Measurements from ENCODE around the gene OR10J1. TPM values are rescaled to one million over a fixed set of nuclear protein-coding genes. Genes with fewer than 3 reads are reported as not detected.
"Not testable (repeated sequence)": the region's sequence is repeated elsewhere in the genome, so short reads cannot be mapped to it uniquely, and the experiment has no call there.

OR10J1 gene
- total RNA-seq = not detected

- no peak for DNase-seq
These were observed at the start of gene OR10J1 for GRCh38 chr1:159439422-159439821. TSS of gene OR10J1 (plus strand) at chr1:159439722. CDS start at chr1:159439792, 70 bp downstream.

- DNase-seq = no peak
These were observed 32.7 kb upstream of the OR10J1 start for GRCh38 chr1:159406821-159407220.

DNA sequence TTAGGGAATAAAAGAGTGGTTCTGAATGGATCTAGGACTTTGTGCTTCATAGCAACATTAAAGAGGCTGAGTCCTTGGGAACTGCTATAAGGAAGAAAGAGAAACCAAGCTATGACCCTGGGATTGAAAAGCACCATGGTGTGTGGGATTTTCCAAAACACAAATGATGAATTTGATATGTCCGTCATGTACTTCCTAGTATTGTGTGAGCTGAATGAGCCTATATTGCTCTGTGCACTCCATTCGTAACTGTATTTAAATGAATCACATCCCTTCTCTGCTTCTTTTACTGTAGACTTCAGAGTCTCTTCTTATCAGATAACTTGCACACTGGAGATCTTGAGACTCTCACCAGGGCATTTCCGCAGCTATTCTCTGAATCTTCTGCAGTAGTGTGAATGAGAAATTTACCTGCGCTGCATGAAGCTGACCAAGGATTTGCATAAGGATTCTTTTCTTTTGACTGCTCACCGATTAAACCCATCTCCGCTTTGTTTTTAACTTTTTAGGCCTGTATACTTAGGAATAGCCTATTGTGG, 30.6 kb upstream of the OR10J1 start:
- no peak for DNase-seq

DNA sequence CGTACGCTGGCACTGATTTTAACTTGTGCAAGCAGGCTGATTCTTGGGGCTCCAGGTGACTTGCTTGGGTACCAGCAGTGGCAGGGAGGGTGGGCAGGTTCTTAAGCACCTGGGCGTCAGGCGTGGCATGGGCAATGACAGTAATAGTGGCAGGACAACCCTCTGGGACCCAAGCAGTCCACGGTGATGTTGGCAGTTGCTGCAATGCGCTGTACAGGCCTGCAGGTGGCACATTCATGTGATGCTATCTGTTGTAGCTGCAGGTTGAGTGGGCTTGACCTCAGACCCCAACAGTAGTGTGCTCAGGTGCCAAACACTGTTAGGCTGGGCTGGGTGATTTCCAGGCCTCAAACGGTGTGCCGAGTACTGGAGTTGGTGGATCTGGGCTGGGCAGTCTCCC, 17.7 kb upstream of the OR10J1 start:
- DNase-seq = no peak

GRCh38 chr1:159428536-159428935, 11.0 kb upstream of the OR10J1 start:
- no peak for DNase-seq

GRCh38 chr1:159429074-159429861, 10.3 kb upstream of the OR10J1 start:
- no peak for DNase-seq

DNA sequence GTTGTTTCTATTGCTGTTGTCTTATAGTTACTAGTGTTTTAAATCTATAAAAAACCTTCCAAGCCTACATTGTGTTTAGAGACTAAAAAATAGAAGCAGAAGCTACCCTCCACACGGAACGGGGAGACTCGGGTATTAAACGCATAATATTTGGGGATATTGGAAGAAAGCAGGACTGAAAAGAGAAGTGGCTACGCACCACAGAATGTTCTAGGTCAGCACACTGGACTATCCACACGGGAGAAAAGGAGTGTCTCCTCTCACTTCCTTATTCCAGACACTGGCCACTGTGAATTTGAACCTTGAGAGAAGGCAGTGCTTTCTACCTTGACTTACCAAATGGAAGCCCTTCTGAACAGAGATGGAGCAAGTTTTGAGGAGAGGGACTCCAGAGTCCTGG, 8.5 kb upstream of the OR10J1 start:
- DNase-seq = no peak

DNA sequence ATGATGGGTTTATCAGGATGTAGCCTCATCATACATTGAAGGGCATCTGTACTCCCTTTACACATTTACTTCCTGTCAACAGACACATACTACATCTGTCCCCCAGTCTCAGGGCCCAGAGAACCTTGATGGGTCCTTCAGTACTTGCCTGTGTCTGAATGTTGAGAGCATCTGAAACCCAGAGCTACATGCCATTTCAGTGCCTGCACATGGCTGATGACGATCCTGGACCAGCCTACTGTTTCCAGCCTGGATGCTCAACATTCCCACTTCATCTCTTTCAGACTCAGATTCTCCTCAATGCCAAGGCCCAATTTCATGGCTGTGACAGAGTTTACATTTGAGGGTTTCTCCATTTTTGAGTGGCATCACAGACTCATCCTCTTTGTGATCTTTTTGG, 7.6 kb upstream of the OR10J1 start, which contains the start of gene OR10J4:
Gene OR10J4 (plus strand): TSS at position 301 of the 400 bp plus-strand sequence.
- DNase-seq = no peak

- DNase-seq = no peak
These were observed 3.1 kb upstream of the OR10J1 start for GRCh38 chr1:159436469-159436868.

DNA sequence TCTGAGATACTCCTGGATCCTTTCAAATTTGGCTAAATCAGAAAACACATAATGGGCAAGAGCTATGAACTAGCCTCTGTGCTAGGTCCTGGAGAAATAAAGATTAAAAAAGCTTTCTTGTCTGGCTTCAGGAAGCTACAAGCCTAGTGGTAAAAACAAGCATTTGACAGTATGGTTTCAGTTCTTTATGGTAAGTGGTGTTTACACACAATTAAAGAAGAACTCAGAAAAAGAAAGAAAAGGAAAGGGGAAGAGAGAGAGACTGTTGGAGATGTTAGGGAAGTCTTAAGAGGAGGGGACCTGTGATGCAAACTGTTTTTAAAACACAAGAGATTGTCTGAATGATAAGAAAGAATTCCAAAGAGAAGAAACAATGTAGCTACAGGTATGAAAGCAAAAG, 1.8 kb downstream of the OR10J1 start:
- DNase-seq = no peak

GRCh38 chr1:159442428-159442827, 2.9 kb downstream of the OR10J1 start:
- DNase-seq = no peak

DNA sequence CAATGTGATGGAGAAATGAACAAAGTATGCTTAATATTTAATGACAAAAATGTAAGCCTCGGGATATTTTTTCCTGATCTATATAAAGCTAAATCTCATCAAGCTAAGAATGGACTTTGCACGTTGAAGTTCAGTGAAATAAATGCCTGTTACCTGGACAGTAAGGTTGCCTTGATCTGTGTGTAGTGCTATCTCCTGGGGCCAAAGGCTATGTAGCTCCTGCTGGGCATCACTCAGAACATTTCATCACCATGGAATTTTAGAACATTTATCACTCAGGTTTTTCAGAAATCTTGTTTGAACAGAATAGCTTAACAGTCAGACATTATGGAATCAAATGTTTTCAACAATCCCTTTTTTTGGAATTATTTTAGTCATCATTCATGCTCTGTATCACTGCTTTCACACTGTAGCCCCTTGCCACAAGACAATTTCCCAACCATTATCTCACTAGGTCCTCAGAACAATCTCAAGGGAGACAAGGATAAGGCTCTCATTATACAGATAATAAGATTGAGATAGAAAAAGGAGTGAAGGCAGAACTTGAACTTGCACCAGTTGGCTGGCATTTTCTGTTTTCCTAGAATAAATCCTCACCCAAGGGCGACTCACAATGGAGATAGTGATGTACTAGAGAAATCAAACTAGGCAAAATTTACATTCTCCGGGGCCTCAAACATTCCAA, 3.7 kb downstream of the OR10J1 start:
- no peak for DNase-seq

DNA sequence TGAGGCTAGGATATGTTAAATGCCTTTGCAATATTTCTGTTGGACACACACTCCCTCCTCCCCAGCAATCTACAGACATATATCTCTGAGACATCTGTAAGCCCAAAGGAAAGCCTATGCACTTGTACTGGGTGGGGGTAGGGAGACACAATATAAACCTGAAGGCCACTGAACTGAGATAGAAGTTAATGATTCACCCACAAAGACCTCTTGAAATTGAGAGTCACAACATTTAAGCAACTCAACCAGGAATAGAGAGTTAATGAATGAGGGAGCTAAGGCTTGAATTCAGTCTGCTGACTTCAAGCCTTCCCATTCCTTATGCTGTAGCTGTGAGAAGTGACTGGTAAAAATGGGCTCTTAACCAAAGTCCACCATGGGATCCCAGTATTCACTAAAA, 5.0 kb downstream of the OR10J1 start:
- DNase-seq = no peak

DNA sequence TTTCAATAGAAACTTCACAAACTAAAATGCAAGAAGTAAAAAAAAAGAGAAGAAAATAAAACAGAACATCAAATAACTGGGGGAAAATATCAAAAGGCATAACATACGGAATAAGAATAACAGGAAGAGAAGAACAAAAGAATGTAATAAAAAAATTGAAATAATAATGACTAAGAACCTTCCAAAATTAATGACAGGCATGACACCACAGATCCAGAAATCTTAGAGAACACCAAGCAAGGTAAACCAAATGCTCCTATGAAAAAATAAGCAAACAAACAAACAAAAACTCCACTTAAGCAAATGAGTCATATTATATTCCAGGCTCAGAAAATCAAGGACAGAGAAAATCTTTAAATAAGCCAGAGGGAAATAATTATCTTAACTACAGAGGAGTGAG, 8.7 kb downstream of the OR10J1 start:
- no peak for DNase-seq

GRCh38 chr1:159449605-159450004, 10.1 kb downstream of the OR10J1 start:
- DNase-seq = not testable (repeated sequence)

DNA sequence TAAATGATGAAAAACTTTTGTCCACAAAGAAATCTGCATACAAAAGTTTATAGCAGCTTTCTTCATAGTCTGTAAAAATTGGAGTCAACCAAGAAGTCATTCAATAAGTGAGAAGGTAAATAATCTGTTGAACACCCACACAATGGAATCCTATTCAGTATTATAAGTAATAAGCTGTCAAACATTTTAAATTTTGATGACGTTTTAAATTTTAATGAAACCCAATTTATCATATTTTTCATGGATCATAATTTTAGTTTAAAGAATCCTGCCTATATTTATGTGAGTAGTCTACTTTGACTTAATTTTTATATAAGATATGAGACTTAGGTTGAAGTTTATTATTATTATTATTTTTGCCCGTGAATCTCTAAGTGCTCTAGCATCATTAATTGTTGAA, 20.0 kb downstream of the OR10J1 start:
- DNase-seq = no peak

DNA sequence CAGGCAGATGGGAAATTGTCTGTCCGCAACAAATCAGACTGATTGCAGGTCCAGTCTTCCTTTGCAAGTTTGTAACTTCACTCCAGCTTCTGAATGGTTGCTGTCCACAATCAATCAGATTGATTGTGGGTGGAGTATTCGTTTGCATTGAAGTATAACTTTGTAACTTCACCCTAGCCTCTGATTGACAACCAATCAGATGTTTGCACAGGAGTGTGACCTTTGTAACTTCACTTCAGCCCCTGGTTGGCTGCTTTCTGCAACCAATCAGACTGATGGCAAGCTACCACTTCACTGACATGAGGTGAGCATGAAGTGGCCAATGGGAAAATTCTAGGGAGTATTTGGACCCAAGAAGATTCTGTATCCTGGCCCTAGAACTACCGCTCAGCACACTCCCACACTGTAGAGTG, 25.7 kb downstream of the OR10J1 start:
- no peak for DNase-seq

- DNase-seq = no peak
These were observed 28.8 kb downstream of the OR10J1 start for GRCh38 chr1:159468321-159468720.

GRCh38 chr1:159469921-159470533, 30.5 kb downstream of the OR10J1 start:
- no peak for DNase-seq

DNA sequence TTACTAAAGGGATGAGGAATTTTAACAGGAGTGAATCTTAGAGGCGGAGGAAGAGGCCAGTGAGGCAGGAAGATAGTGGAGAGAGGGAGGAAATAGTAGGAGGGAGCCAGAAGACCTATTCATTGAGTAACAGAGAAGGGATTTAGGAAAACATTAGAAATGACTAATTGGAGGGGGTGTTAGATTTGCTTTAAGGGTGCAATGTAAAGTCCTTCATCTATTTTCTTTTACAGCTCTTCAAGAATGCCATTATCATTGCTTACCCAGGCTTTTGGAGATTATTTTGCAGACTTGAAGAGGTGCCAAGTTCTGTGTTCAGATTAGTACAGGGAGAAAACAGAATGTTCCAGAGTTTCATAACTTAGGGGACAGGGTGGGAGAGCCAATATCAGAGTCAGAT, 33.8 kb downstream of the OR10J1 start:
- DNase-seq = no peak

GRCh38 chr1:159474926-159475325, 35.4 kb downstream of the OR10J1 start:
- no peak for DNase-seq

DNA sequence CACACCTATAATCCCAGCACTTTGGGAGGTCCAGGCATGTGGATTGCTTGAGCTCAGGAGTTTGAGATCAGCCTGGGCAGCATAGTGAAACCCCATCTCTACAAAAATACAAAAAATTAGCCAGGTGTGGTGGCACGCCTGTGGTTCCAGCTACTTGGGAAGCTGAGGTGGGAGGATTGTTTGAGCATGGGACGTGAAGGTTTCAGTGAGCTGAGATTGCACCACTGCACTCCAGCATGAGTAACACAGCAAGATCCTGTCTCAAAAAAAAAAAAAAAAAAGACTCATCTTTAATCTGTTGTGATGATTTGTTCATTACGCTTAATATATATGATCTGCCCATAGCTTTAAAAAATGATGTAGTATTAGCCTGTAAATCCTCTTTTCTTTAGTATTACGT, 44.0 kb downstream of the OR10J1 start:
- DNase-seq = no peak

Data from skin of body (tissue), 2 donors.